GM18519 (cell line): Measurements from ENCODE around the gene WDR89.
"Not testable (repeated sequence)": the region's sequence is repeated elsewhere in the genome, so short reads cannot be mapped to it uniquely, and the experiment has no call there.

Experiments used
- ATAC-seq: cut with Tn5 transposase; IDR thresholded peaks from one replicate; pipeline ENCODE4 v1.9.1; 2021; ENCODE audit warnings: mild to moderate bottlenecking, moderate library complexity; ENCODE audit not compliant: unreplicated experiment, low FRiP score

The WDR89 gene

DNA sequence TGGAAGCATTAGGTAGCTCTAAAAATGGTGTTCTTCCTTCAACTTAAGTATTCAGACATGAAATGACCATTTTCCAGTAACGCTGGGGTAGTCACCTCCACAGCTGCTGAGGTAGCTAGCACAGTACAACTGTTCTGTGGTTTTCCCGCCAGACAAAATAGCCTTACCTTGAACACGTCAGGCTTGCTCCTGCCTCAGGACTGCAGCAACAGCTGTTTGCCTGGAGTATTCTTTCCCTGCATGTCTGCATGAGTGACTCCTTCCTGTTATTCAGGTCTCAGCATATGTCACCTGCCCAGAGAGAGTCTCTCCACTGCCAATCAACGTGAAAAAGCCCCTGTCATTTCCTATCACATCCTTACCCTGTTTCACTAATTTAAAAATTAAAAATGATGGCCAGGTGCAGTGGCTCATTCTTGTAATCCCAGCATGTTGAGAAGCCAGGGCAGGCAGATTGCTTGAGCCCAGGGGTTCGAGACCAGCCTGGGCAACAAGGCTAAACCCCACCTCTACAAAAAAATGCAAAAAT, 37.9 kb downstream of the WDR89 start:
- no peak for ATAC-seq

- ATAC-seq = no peak
These were observed 42.9 kb downstream of the WDR89 start for GRCh38 chr14:63598807-63599206.

GRCh38 chr14:63596998-63597658, 44.5 kb downstream of the WDR89 start:
- ATAC-seq = no peak

DNA sequence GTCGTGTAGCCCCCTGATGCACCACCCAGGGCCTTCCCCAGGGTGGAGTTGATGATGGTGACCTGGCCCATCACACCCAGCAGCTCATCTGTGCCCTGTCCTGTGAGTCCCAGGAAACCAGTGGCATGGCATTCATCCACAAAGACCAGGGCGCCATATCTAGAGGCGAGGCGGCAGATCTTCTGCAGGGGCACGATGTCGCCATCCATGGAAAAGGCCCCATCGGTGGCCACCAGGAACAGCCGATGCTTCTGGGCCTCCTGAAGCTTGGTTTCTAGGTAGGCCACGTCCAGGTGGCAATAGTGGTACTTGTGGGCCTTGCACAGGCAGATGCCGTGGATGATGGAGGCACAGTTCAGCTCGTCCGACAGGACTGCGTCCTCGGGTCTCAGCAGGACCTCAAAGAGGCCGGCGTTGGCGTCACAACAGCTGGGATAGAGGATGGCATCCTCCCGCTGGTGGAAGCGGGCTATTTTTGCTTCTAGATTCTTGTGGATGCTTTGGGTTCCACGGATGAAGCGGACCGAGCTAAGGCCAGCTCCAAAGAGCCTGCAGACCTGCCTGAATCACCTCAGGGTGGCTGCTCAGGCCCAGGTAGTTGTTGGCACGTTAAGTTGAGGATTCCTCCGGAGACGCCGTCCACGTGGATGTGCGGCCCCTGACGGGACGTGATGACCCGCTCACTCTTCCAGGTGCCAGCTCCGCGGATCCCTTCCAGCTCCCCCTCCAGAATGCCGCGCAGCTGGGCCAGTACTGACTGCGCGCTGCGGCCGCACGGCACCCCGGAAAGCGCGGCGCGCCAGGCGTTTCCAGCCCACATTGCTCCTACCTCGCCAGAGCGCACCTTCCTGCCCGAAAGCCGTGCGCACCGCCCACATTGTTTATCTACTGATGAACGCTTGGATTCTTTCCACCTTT, 47.0 kb downstream of the WDR89 start:
- no peak for ATAC-seq

DNA sequence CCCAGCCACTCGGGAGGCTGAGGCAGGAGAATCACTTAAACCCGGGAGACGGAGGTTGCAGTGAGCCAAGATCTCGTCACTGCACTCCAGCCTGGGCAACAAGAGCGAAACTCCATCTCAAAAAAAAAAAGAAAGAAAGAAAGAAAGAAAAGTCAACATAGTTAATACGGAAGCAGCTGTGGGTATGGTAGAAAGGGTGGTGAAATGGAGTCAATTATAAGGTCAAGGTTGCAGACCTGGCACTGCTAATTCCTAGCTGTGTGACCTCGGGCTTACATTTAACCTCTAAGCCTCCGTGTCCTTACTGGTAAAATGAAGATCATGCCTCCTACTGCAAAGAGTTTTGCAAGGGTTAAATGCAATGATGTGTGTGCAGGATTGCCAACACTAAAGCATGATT, 58.6 kb downstream of the WDR89 start:
- not testable (repeated sequence) for ATAC-seq

GRCh38 chr14:63581491-63581890, 60.2 kb downstream of the WDR89 start:
- ATAC-seq = no peak

DNA sequence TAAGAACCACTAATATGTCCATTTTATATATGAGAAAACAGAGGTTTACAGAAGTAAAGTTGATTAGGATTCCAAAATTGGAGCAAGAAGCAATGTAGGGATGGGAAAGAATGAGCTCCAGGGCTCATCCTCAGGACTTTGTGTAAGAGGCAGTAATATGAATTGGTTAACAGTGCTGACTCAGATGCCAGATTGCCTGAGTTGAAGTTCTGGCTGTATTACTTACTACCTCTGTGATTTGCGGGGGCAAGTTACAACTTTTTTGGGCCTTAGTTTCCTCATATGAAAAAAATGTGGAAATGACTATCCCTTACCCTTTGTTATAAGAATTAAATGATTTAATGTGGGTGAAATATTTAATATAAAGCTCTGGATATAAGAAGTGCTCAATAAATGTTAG, 63.4 kb downstream of the WDR89 start:
- no peak for ATAC-seq

- no peak for ATAC-seq
These were observed 68.1 kb downstream of the WDR89 start for GRCh38 chr14:63573581-63573980.

GRCh38 chr14:63565448-63565847, 76.2 kb downstream of the WDR89 start:
- no peak for ATAC-seq

- ATAC-seq = no peak
These were observed 77.4 kb downstream of the WDR89 start for GRCh38 chr14:63564318-63564717.

- ATAC-seq = no peak
These were observed 78.2 kb downstream of the WDR89 start for GRCh38 chr14:63563370-63564026.

DNA sequence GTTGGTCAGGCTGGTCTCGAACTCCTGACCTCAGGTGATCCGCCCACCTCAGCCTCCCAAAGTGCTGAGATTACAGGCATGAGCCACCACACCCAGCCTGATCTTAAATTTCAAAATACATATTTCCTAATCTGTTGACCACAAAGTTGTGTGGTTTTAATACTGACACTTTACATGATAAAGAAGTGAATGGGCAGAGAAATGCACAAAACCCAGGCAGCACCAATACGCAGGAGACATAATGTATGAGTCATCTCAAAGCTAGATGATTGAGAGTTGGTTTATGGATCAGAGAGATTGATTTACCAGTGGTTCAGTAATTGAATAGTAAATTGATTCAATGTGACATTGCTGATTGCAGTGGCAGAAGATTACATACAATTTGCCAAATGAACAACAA, 79.3 kb downstream of the WDR89 start:
- no peak for ATAC-seq

DNA sequence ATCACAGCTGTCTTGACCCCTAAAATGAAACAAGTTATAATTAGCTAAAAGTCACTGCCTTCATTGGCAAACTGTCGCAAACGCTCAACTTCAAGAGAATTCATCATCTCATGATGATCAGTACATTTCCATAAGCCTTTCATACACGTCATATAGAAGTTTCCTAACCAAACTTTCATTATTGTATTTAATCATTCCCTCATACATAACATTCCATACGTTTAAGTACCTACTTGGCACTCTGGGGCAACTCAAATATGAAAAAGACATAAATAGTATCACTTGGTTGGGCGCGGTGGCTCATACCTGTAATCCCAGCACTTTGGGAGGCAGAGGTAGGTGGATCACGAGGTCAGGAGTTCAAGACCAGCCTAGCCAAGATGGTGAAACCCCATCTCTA, 86.1 kb downstream of the WDR89 start:
- ATAC-seq = no peak

- no peak for ATAC-seq
These were observed 90.3 kb downstream of the WDR89 start for GRCh38 chr14:63551332-63551731.

GRCh38 chr14:63547798-63548335, 93.8 kb downstream of the WDR89 start:
- ATAC-seq = no peak
